Amygdala (tissue), 56 donors: ENCODE data around the gene NPEPL1.

Source experiments
- DNase-seq, 56 donors: peaks; one replicate each; lab custom pipeline; 2025; lab: John Stamatoyannopoulos, UW

The NPEPL1 gene

DNA sequence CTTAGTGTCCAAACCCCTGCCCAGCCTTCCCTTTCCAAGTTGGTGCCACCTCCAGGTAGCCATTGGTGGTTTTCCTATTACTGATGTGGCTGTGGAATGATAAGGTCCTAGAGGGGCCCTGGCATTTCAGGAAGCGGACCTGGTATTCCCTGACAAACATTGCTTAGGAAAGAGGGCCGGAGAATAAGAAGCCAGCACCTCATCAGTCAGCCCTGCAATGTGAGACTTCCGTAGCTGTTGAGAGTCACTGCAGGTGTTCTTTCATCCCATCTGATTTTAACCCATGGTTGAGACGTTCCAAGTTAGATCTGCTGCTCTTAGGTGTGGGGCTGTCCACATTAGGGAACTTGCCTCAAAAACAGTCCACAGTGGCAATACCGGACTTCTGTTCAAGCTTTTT lies 14.8 kb upstream of the NPEPL1 start:
- no peak for DNase-seq

- no peak for DNase-seq
Observed at GRCh38 chr20:58678806-58679205, 13.8 kb upstream of the NPEPL1 start.

GRCh38 chr20:58682656-58683531 lies 9.7 kb upstream of the NPEPL1 start:
- DNase-seq, result no peak

- no peak for DNase-seq
Observed at GRCh38 chr20:58684291-58684690, 8.3 kb upstream of the NPEPL1 start.

DNA sequence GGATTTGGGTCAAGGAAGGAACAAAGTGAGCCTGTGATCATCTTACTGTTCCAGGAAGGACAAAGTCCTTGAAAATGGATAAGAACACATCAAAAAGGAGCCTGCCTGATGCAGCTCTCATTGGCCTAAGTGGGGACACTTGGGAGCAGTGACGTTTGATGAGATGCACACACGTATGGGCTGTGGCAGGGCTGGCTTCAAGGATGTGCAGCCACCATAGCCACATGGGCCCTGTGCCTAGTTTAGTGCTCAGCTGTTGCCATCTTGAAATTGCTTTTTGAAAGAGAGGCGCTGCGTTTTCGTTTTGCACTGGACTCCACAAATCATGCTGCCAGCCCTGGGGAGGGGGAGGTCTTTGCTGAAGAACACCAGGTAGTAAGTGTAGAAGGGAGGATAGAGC lies 6.6 kb upstream of the NPEPL1 start:
- no peak for DNase-seq

DNA sequence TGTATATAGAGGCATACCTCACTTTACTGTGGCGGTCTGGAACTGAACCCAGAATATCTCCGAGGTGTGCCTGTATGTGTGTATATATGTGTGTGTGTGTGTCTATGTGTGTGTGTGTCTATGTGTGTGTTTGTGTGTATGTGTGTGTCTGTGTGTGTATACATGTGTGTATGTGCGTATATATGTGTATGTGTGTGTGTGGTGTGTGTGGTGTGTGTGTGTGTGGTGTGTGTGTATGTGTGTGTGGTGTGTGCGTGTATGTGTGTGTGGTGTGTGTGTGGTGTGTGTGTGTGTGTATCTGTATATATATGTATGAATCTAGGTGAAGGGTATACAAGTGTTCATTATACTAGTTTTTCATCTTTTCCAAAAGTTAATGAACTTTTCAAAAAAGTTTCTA lies 4.2 kb upstream of the NPEPL1 start:
- DNase-seq, result no peak

- peak in 1 of 56 donors; percentile 16 for DNase-seq
Observed at GRCh38 chr20:58688840-58689239, 3.8 kb upstream of the NPEPL1 start.

GRCh38 chr20:58690396-58691135 lies 2.0 kb upstream of the NPEPL1 start:
- peak in 6 of 56 donors; percentile 12 to 23 (median 18) for DNase-seq

- DNase-seq, result no peak
Observed at GRCh38 chr20:58691773-58692578, 624 bp upstream of the NPEPL1 start.

DNA sequence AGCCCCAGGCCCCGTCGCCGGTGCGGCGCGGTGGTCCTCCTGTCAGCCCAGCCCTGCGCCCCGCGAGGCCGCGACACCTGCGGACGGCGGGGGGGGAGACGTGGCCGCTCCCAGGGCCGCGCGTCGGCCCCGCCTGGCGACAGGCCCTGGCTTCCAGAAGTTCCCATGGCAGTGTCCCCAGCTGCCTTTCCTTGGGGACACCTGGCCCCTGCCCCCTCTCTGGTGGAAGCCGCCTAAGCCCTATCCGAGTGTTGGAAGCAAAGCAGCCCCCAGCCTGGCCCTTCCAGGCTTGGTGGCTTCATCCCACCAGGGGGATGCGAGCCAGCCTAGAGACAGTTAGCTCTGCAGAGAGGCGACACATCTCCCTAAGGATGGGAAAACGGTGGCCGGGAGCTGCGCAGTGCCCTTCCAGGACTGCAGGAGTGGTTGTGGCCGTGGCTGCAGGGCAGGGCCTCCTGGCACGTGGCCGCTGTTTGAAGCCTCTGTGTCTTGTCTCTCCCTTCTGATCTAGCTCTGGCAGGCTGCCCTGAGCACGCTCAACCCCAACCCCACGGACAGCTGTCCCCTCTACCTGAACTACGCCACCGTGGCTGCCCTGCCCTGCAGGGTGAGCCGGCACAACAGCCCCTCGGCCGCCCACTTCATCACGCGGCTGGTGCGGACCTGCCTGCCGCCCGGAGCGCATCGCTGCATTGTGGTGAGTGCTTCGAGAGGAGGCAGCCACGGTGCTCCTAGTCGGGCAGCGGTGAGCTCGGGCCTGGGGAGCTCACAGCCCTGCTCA lies 816 bp downstream of the NPEPL1 start:
- peak in 1 of 56 donors; percentile 16 for DNase-seq

GRCh38 chr20:58694241-58695083 lies 1.9 kb downstream of the NPEPL1 start:
- no peak for DNase-seq

- no peak for DNase-seq
Observed at GRCh38 chr20:58695084-58695722, 2.6 kb downstream of the NPEPL1 start.

GRCh38 chr20:58695895-58696375 lies 3.3 kb downstream of the NPEPL1 start:
- DNase-seq, result no peak

DNA sequence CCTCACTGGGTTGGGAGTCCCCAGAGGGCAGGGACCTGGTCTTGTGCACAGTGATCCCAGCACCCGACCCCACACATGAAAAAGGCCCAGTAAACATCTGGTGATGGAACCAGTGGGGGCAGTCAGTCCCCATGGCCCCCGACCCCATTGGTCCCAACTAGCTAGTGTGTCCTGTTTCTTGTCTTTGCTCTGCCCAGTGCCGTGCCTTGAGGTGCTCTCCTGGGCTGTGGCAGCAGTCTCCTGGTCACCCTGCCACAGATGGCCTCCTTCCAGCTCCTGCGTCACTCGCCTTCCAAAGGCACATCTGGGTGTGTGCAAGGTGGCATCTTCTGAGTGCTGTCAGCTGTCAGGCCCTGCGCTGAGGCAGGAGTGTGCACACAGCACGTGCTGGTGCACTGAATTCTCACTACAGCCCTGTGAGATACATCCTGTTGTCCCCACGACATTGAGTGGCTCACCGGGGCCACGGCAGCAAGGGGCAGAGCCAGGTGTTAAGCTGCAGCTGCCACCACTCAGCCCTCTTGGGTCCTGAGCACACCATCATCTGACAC lies 3.9 kb downstream of the NPEPL1 start:
- DNase-seq, result no peak

DNA sequence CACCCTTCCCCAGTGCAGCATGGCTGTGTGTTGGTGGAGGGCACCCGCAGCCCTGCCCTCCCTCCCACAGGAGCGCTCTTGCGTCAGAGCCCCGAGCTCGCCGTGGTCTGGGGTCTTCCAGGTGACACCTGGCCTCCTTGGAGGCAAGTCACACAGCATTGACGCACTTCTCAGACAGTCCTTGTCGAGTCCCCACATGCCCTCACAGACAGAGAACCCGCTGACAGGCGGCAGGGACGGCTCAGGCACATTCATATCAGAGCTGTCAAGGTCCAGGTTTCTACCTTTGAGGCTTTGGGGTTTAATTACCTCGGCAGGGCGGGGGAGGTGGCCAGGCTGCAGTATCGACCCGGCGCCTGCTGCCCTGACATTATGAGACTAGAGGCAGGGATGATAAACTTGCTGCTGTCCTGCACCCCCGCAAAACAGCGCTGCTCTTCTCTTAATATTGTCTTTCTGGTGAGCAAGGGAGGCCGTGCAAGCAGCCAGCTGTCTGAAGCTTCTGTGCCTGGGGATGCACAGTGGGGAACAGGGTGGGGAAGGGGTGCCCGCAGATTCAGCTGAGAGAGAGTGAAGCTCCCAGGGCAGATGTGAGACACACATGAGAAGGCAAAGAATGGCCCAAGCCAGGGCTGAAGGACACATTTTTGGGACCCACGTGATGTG lies 4.7 kb downstream of the NPEPL1 start:
- no peak for DNase-seq

DNA sequence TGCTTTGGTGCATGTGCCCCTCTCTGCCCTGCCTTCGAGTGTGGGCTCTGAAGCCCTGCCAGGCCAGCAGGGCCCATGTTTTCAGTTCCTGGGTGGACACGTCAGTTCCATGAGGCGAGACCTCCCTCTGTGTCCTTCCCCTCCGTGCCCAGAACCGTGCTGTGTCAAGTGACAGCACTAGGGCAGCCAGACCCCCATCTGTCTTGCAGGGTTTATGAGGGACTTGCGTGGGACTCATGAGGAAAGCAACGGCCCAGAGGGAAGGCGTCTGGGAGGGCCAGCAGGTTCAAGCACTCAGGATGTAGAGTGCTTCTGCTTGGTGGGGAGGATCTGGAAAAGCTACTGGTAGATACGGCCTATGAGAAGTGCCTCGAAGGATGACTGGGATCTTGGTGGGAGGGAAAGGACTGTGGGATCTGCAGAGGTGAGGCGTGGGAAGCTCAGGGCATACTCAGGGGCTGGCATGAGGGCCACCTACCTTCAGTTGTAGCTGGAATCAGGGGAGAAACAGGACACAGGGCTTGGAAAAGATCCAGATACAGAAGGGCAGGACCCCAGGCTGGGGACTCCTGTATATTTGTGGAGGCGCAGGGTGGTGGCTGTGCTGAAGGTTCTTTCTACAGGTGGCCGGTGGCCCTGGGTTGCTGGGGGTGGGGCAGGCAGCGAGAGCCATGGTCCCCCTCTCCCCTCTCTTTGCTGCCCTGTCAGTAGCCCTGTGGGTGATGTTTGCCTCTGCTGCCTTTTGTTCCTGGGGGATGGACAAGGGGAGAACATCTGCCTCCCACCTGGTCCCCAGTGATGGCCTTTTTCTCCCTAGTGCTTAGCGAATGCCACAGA lies 5.5 kb downstream of the NPEPL1 start:
- DNase-seq, result no peak
